HEK293T (cell line): ENCODE measurements around the gene LHX2.
A peak's percentile ranks its signal among the peaks of the same experiment; 100 is the strongest.

Experiments
- CTCF ChIA-PET: fragments of 350-600 bp; formaldehyde crosslinking; extraction: SDS; loops from one replicate; lab custom pipeline; 2021; ENCODE audit warnings: antibody characterized with exemption, inconsistent platforms; lab: Yijun Ruan, JAX
- POLR2A ChIA-PET: fragments of 350-600 bp; formaldehyde crosslinking; extraction: SDS; loops from one replicate; lab custom pipeline; 2020; ENCODE audit warnings: antibody characterized with exemption, inconsistent platforms; lab: Yijun Ruan, JAX
- DNase-seq: peaks from one replicate; pipeline ENCODE4 v3.0.0; 2012; ENCODE audit warnings: mixed read lengths; ENCODE audit errors: extremely low spot score
- ARNT ChIP-seq: fragments of 450-650 bp; IDR thresholded peaks from 2 replicates; pipeline ENCODE4 v1.6.1; 2017; ENCODE audit warnings: mild to moderate bottlenecking
- BHLHE40 ChIP-seq: fragments of 450-650 bp; IDR thresholded peaks from 2 replicates; pipeline ENCODE4 v1.6.1; 2016; ENCODE audit warnings: mild to moderate bottlenecking, moderate library complexity, borderline replicate concordance
- CTBP1 ChIP-seq: fragments of 450-650 bp; IDR thresholded peaks from 2 replicates; pipeline ENCODE4 v1.6.1; 2016; ENCODE audit warnings: borderline replicate concordance
- ELF4 ChIP-seq: fragments of 450-650 bp; IDR thresholded peaks from 2 replicates; pipeline ENCODE4 v1.6.1; 2017; ENCODE audit warnings: antibody characterized with exemption
- FOXA1 ChIP-seq: fragments of 450-650 bp; IDR thresholded peaks from 2 replicates; pipeline ENCODE4 v1.6.1; 2016; ENCODE audit warnings: mild to moderate bottlenecking
- FOXK2 ChIP-seq: fragments of 450-650 bp; IDR thresholded peaks from 2 replicates; pipeline ENCODE4 v1.6.1; 2016; ENCODE audit warnings: mild to moderate bottlenecking
- FOXM1 ChIP-seq: fragments of 450-650 bp; IDR thresholded peaks from 2 replicates; pipeline ENCODE4 v1.6.1; 2017; ENCODE audit warnings: mild to moderate bottlenecking, borderline replicate concordance
- HDGF ChIP-seq: fragments of 450-650 bp; IDR thresholded peaks from 2 replicates; pipeline ENCODE4 v1.6.1; 2017; ENCODE audit warnings: antibody characterized with exemption, borderline replicate concordance
- L3MBTL2 ChIP-seq: fragments of 450-650 bp; conservative IDR thresholded peaks from 2 replicates; pipeline ENCODE4 v1.6.1; 2016; ENCODE audit warnings: mild to moderate bottlenecking
- LEF1 ChIP-seq: fragments of 450-650 bp; IDR thresholded peaks from 2 replicates; pipeline ENCODE4 v1.6.1; 2017; ENCODE audit warnings: mild to moderate bottlenecking, borderline replicate concordance
- NFRKB ChIP-seq: fragments of 450-650 bp; IDR thresholded peaks from 2 replicates; pipeline ENCODE4 v1.6.1; 2016; ENCODE audit warnings: mild to moderate bottlenecking, moderate library complexity
- PKNOX1 ChIP-seq: fragments of 450-650 bp; IDR thresholded peaks from 2 replicates; pipeline ENCODE4 v1.6.1; 2016
- SP1 ChIP-seq: fragments of 450-650 bp; IDR thresholded peaks from 2 replicates; pipeline ENCODE4 v1.6.1; 2017
- SUZ12 ChIP-seq: fragments of 450-650 bp; IDR thresholded peaks from 2 replicates; pipeline ENCODE4 v1.6.1; 2016; ENCODE audit warnings: mild to moderate bottlenecking
- TARDBP ChIP-seq: fragments of 450-650 bp; IDR thresholded peaks from 2 replicates; pipeline ENCODE4 v1.6.1; 2016
- ZNF384 ChIP-seq: fragments of 450-650 bp; IDR thresholded peaks from 2 replicates; pipeline ENCODE4 v1.6.1; 2016

LHX2 gene

GRCh38 chr9:123999661-124000060, 11.9 kb upstream of the LHX2 start:
- ChIA-PET POLR2A (no interaction called here), CTCF (no interaction called here)

DNA sequence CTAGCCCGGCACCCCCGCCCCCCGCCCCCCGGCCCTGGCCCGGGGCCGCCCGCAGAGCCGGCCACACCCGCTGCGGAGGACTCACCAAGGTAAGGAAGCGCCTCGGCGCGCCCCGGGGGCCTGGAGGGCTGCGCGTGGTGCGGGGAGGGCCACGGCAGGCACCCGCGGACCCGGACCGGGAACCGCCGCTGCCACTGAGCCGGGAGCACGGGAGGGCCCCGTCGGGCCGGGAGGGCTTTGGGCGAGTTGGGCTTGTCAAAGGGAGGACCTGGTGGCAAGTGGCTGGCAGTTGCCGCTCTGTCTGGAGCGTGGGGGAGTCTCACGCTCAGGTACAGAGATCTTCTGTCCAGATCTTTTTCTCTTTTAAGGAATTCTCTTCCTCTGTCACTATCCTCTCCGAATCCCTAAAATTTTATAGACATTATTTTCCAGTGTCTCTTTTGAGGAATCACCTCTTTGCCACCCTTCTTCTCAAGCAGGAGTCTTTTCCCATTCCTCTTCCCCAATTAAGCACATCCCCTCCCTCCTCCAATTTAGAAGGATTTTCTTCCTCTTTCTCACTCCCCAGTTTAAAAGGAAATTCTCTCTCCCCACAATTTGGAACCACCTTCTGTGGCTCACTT, 11.3 kb upstream of the LHX2 start:
- DNase-seq: no peak
- ChIA-PET POLR2A (interaction anchor here (0.9 kb wide), 1 partner anchor 11 kb away, joined by 3 read pairs; the partner anchor contains the start of gene LHX2), CTCF (no interaction called here)
- TF ChIP-seq FOXK2: no peak
- no peak for TF ChIP-seq ARNT

More at GRCh38 chr9:123999661-124000060, 11.9 kb upstream of the LHX2 start:
- TF ChIP-seq CTBP1 (no peak), PKNOX1 (no peak), FOXM1 (no peak)
- DNase-seq: peak; percentile 42

GRCh38 chr9:124000784-124001457, 10.6 kb upstream of the LHX2 start:
- CTCF ChIA-PET: interaction anchor here (0.8 kb wide), 1 partner anchor 25 kb away, joined by 4 read pairs; no protein-coding TSS in a partner anchor

DNA sequence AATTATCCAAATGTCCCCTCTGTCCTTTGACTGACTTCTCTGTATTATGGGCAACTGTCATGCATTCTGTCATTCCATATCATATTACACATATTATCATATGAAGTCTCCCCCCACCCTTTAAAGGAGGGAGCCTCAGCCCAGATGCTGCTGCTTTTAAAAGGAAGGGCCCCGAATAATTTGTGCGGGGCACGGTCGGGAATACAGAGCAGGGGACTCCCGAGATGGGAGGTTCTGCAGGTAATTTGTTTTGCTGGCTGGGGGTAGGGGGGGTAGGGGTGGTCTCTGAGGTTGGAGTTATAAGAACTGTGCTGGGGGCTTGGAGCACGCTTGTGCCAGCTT, 10.1 kb upstream of the LHX2 start:
- ChIA-PET POLR2A (interaction anchor here (0.9 kb wide), 1 partner anchor 10 kb away, joined by 3 read pairs; the partner anchor contains the start of gene LHX2), CTCF (interaction anchor here (0.6 to 0.8 kb wide), 2 partner anchors 21 to 25 kb away, joined by 3 to 4 read pairs; no protein-coding TSS in a partner anchor)
- no peak for DNase-seq
- TF ChIP-seq SP1 (no peak), NFRKB (no peak), L3MBTL2 (no peak)

More at GRCh38 chr9:124000784-124001457, 10.6 kb upstream of the LHX2 start:
- POLR2A ChIA-PET: interaction anchor here (0.9 kb wide), 1 partner anchor 10 kb away, joined by 3 read pairs; the partner anchor contains the start of gene LHX2
- TF ChIP-seq FOXA1 (no peak), LEF1 (no peak), SP1 (no peak), FOXM1 (no peak), ZNF384 (no peak), BHLHE40 (no peak), NFRKB (no peak), CTBP1 (no peak), PKNOX1 (no peak), SUZ12 (no peak), HDGF (no peak), TARDBP (no peak), FOXK2 (no peak), L3MBTL2 (no peak), ELF4 (no peak), ARNT (no peak)
- DNase-seq: no peak

- no peak for DNase-seq
- ChIA-PET POLR2A (no interaction called here), CTCF (interaction anchor here (0.6 to 0.8 kb wide), 2 partner anchors 22 to 26 kb away, joined by 3 to 4 read pairs; no protein-coding TSS in a partner anchor)
- TF ChIP-seq LEF1: no peak
- no peak for TF ChIP-seq PKNOX1
- TF ChIP-seq HDGF: no peak
- no peak for TF ChIP-seq NFRKB
- no peak for TF ChIP-seq ARNT
- TF ChIP-seq FOXK2: no peak
Observed at GRCh38 chr9:124001866-124002525, 9.6 kb upstream of the LHX2 start.

DNA sequence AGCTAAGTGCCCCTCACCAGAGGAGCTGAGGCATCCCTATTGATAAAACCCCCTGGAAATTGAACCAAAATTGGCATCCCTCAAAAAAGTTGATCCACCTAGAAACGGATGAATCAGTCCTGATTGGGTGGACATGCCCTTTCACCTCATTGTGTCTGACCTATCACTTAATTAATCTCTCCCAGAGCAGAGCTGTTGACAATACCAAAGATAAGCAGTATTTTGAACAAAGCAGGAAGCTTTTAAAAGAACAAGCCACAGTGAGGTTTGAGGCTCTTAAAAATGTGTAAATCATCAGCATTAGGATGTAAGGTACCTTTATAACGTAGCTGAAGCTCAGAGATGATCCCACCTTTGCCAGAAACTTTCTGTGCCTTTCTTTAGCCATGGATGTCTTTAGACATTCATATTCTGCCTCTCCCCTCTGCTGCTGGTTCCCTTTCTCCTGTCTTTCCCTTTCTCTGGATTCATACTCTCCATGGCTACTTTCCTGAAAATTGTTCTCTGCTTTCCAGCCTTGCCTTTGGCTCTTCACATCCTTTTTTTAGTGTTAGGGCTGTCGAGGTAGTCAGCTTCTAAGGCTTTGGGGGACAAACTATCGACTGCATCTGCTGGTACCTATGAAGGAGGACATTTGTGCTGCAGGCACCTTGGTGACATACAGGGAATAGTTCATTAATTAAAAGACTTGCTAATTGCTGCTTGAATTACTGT, 7.8 kb upstream of the LHX2 start:
- TF ChIP-seq HDGF (no peak), SP1 (no peak), SUZ12 (no peak), FOXK2 (no peak), ARNT (no peak), CTBP1 (no peak)
- DNase-seq: no peak
- ChIA-PET POLR2A (no interaction called here), CTCF (no interaction called here)
